GM15510 (cell line): ENCODE data around the gene VPS4A.

ENCODE experiments used
- POLR2A ChIP-seq: IDR thresholded peaks from 3 replicates; pipeline ENCODE4 v1.6.1; 2011; ENCODE audit warnings: borderline replicate concordance; ENCODE audit not compliant: insufficient read length; ENCODE audit errors: extremely low read depth

Gene VPS4A

GRCh38 chr16:69364088-69364487 lies 52.9 kb downstream of the VPS4A start:
- TF ChIP-seq POLR2A: no peak

GRCh38 chr16:69365901-69366300 lies 54.8 kb downstream of the VPS4A start:
- no peak for TF ChIP-seq POLR2A

- TF ChIP-seq POLR2A: no peak
Observed at GRCh38 chr16:69366431-69366830, 55.3 kb downstream of the VPS4A start.

- TF ChIP-seq POLR2A: no peak
Observed at GRCh38 chr16:69367980-69368379, 56.8 kb downstream of the VPS4A start.

GRCh38 chr16:69368866-69369265 lies 57.7 kb downstream of the VPS4A start:
- no peak for TF ChIP-seq POLR2A

- no peak for TF ChIP-seq POLR2A
Observed at GRCh38 chr16:69371564-69371963, 60.4 kb downstream of the VPS4A start.

- no peak for TF ChIP-seq POLR2A
Observed at GRCh38 chr16:69373019-69373418, 61.9 kb downstream of the VPS4A start.
